DOHH2 (cell line): Measurements from ENCODE around the gene C8G.

Experiments
- H3F3A ChIP-seq: fragments of 200-600 bp; sonication (generic), shearing (Covaris generic); 2 replicates; pipeline ENCODE4 v1.6.0; 2016; ENCODE audit warnings: antibody characterized with exemption, mild to moderate bottlenecking; ENCODE audit not compliant: control insufficient read depth, insufficient read depth
- H3K27ac ChIP-seq: fragments of 200-600 bp; sonication (generic); 2 replicates; pipeline ENCODE4 v1.5.1; 2014; ENCODE audit warnings: low read depth, mild to moderate bottlenecking, low read length, moderate library complexity
- H3K27me3 ChIP-seq: fragments of 200-600 bp; sonication (generic); 2 replicates; pipeline ENCODE4 v1.6.1; 2014; ENCODE audit warnings: mild to moderate bottlenecking, low read length, mixed read lengths; ENCODE audit not compliant: control insufficient read depth
- H3K36me3 ChIP-seq: fragments of 200-600 bp; sonication (generic); 2 replicates; pipeline ENCODE4 v1.6.1; 2014; ENCODE audit warnings: mild to moderate bottlenecking, low read length, moderate library complexity, mixed read lengths; ENCODE audit not compliant: control insufficient read depth
- H3K4me1 ChIP-seq: fragments of 200-600 bp; sonication (generic); 2 replicates; pipeline ENCODE4 v1.6.1; 2014; ENCODE audit warnings: mild to moderate bottlenecking, low read length, mixed read lengths; ENCODE audit not compliant: control insufficient read depth
- H3K4me2 ChIP-seq: fragments of 200-600 bp; sonication (generic); 2 replicates; pipeline ENCODE4 v1.6.0; 2014; ENCODE audit warnings: mild to moderate bottlenecking, low read length, moderate library complexity
- H3K4me3 ChIP-seq: fragments of 200-600 bp; sonication (generic); 2 replicates; pipeline ENCODE4 v1.5.1; 2014; ENCODE audit warnings: mild to moderate bottlenecking, low read length, mixed read lengths
- H3K79me2 ChIP-seq: fragments of 200-600 bp; sonication (generic); 2 replicates; pipeline ENCODE4 v1.6.1; 2014; ENCODE audit warnings: mild to moderate bottlenecking, low read length, mixed read lengths; ENCODE audit not compliant: control insufficient read depth
- H3K9me2 ChIP-seq: fragments of 200-600 bp; sonication (generic); replicated peaks from 2 replicates; pipeline ENCODE4 v1.6.1; 2014; ENCODE audit warnings: mild to moderate bottlenecking, low read length, mixed read lengths; ENCODE audit not compliant: control insufficient read depth
- H3K9me3 ChIP-seq: fragments of 200-600 bp; sonication (generic); 2 replicates; pipeline ENCODE4 v1.6.1; 2014; ENCODE audit warnings: antibody characterized with exemption, low read length, mixed read lengths; ENCODE audit not compliant: control insufficient read depth, insufficient read depth
- H4K20me1 ChIP-seq: fragments of 200-600 bp; sonication (generic); 2 replicates; pipeline ENCODE4 v1.6.0; 2014; ENCODE audit warnings: low read depth, mild to moderate bottlenecking, antibody characterized with exemption, low read length, moderate library complexity; ENCODE audit not compliant: control insufficient read depth, insufficient read depth
- EZH2phosphoT487 ChIP-seq: fragments of 200-600 bp; sonication (generic); IDR thresholded peaks from 2 replicates; pipeline ENCODE4 v1.6.1; 2017; ENCODE audit warnings: borderline replicate concordance, mild to moderate bottlenecking, antibody characterized with exemption, low read length, moderate library complexity, mixed read lengths
- TF ChIP-seq, protein P1 (sequence below): fragments of 200-600 bp; sonication (generic); IDR thresholded peaks from one replicate; pipeline ENCODE4 v1.5.1; 2014; ENCODE audit warnings: antibody characterized with exemption, mild to moderate bottlenecking, low read depth, low read length; ENCODE audit not compliant: poor library complexity, severe bottlenecking

The C8G gene

DNA sequence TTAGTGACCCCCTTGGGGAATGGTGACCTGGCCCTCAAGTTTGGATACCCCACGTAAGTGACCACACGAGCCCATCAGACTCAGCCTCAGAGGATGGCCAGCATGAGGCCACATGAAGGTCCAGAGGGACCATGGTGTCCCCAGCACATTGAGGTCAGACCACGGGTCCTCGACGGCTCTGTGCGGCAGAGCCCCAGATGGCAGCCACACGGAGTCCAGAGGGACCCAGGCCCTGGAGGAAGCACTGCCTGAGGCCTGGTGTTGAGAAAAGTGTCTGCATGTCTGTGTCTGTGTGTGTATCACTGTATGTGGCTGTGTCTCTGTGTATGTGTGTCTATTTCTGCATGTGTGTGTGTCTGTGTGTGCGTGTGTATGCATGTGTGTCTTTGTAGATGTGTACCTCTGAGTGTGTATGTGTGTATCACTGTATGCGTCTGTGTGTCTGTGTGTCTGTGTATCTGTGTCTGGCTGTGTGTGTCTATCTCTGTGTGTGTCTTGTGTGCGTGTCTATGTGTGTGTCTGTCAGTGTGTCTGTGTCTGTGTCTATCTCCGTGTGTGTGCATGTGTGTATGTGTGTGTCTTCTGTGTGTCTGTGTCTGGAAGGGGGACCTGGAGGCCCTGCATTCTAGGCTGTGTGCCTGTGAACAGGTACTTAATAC lies 38.7 kb downstream of the C8G start:
- Histone ChIP-seq H3K27me3 (peaks cover 25% of the 10 kb centered on the region), H3K4me1 (no peaks in the 10 kb centered on the region), H3K4me2 (no peak overlapping the region), H3K27ac (no peak overlapping the region), H3K79me2 (no peaks in the 10 kb centered on the region), H3K4me3 (no peak overlapping the region), H3K9me2 (no peaks in the 10 kb centered on the region), H3F3A (no peaks in the 10 kb centered on the region), H3K36me3 (no peaks in the 10 kb centered on the region), H4K20me1 (no peaks in the 10 kb centered on the region), H3K9me3 (no peaks in the 10 kb centered on the region)
- TF ChIP-seq EZH2phosphoT487, result no peak

DNA sequence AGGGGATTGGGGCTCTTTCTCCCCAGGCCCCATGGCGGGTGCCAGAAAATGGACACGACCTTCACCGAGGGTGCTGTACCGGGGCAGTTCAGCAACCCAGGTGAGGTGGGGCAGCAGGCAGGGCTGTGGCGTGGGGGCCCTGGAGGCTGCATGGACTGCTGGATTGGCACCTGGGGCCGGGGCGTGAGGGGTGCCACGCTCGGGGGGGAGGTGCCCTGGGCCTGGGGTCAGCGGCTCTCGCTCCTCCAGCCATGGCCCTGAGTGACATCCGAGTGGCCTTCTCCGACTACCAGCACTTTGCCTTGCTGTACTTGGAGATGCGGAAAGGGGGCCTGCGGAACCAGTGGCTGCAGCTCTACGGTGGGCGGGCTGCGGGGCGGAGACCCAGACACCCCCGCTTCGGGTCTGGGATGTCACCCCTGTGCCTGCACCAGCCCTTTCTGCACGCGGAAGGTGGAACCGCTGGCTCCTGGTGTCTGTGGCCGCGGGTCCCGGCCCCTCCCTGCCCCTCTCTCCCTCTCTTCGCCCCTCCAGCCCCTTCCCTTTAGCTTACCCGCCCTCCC lies 39.5 kb downstream of the C8G start:
- no peaks in the 10 kb centered on the region for H3F3A ChIP-seq
- H3K9me3 ChIP-seq, result no peaks in the 10 kb centered on the region
- H3K9me2 ChIP-seq, result no peaks in the 10 kb centered on the region
- peaks cover 29% of the 10 kb centered on the region for H3K27me3 ChIP-seq
- no peaks in the 10 kb centered on the region for H4K20me1 ChIP-seq
- no peaks in the 10 kb centered on the region for H3K79me2 ChIP-seq
- H3K4me3 ChIP-seq, result no peak overlapping the region
- no peak overlapping the region for H3K27ac ChIP-seq
- H3K4me1 ChIP-seq, result no peaks in the 10 kb centered on the region
- H3K36me3 ChIP-seq, result no peaks in the 10 kb centered on the region
- H3K4me2 ChIP-seq, result no peak overlapping the region
- TF ChIP-seq, protein P1, sequence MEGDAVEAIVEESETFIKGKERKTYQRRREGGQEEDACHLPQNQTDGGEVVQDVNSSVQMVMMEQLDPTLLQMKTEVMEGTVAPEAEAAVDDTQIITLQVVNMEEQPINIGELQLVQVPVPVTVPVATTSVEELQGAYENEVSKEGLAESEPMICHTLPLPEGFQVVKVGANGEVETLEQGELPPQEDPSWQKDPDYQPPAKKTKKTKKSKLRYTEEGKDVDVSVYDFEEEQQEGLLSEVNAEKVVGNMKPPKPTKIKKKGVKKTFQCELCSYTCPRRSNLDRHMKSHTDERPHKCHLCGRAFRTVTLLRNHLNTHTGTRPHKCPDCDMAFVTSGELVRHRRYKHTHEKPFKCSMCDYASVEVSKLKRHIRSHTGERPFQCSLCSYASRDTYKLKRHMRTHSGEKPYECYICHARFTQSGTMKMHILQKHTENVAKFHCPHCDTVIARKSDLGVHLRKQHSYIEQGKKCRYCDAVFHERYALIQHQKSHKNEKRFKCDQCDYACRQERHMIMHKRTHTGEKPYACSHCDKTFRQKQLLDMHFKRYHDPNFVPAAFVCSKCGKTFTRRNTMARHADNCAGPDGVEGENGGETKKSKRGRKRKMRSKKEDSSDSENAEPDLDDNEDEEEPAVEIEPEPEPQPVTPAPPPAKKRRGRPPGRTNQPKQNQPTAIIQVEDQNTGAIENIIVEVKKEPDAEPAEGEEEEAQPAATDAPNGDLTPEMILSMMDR, result no peak
- TF ChIP-seq EZH2phosphoT487, result no peak

DNA sequence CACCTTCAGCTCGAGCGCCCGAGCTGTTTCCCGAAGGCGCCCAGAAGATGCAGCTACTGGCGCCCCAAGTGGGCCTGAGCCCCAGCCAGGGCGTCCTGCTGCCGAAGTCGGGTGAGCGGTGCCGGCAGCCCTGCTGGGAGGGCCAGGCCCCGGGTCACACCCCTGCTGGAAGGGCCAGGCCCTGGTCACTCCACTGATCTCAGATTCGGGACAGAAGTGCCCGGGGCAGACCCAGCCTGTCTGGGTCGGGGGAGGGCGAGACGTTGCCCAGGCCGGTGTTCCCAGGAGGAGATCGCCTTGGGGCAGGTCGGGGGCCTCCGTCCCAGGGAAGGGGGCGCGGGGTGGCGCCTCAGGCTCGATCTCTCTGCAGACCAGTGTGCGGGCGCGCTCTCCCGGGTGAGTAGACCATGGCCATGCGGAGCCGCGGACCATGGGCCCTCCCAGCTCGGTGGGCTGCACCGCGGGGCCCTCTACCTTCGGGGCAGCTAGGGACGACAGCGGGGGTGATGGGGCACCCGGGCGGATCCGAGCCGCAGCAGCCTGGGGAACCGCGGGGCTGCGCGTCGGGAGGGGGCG lies 40.1 kb downstream of the C8G start:
- H3K4me2 ChIP-seq, result no peak overlapping the region
- no peaks in the 10 kb centered on the region for H3K36me3 ChIP-seq

DNA sequence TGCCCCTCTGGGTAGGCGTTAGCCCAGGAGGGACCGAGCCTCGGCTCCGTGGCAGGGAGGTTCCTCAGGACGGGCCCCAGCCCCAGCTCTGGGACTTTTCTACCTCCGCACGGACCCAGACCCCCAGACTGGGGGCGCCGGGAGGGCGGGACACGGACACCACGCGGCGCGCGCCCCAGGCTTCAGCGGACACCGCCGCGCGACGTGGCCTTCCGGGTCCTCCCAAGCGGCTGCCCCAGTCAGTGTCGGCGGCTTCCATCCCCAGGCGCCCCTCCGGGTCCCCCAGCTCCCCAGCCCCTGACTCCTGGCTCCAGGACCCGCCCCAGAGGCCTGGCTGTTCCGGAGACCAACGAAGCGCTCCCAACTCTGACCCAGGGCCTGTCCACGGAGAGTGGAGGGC lies 40.8 kb downstream of the C8G start:
- Histone ChIP-seq H3K79me2 (no peaks in the 10 kb centered on the region), H3K9me2 (no peaks in the 10 kb centered on the region), H3K9me3 (no peaks in the 10 kb centered on the region), H3F3A (no peaks in the 10 kb centered on the region), H3K36me3 (no peaks in the 10 kb centered on the region), H3K27me3 (peaks cover 40% of the 10 kb centered on the region), H3K4me3 (no peak overlapping the region), H3K27ac (no peak overlapping the region), H4K20me1 (no peaks in the 10 kb centered on the region), H3K4me1 (no peaks in the 10 kb centered on the region), H3K4me2 (no peak overlapping the region)
- TF ChIP-seq EZH2phosphoT487, result no peak
- TF ChIP-seq, protein P1, result no peak

More for the DNA sequence above, 40.1 kb downstream of the C8G start:
- Histone ChIP-seq H3K27ac (no peak overlapping the region), H3F3A (no peaks in the 10 kb centered on the region), H3K4me1 (no peaks in the 10 kb centered on the region), H4K20me1 (no peaks in the 10 kb centered on the region), H3K27me3 (peaks cover 34% of the 10 kb centered on the region), H3K9me3 (no peaks in the 10 kb centered on the region), H3K4me3 (no peak overlapping the region), H3K79me2 (no peaks in the 10 kb centered on the region), H3K9me2 (no peaks in the 10 kb centered on the region)
- TF ChIP-seq, protein P1, result no peak
- TF ChIP-seq EZH2phosphoT487, result no peak
